Measurements from ENCODE around the gene STC2.

- TF ChIP-seq CTCF (IDR thresholded peaks at IDR 0.05) (no peak), POLR2A (IDR thresholded peaks at IDR 0.05) (no peak)
Measured at GRCh38 chr5:173278172-173278571, 50.0 kb downstream of the STC2 start.
